Measurements from ENCODE around the gene DNM3.
"Not testable (repeated sequence)": the region's sequence is repeated elsewhere in the genome, so short reads cannot be mapped to it uniquely, and the experiment has no call there.

The DNM3 gene

GRCh38 chr1:171798765-171799164 lies 42.5 kb upstream of the DNM3 start:
- H3K4me3 ChIP-seq (ENCODE audit: low read length) = no peak overlapping the region
- TF ChIP-seq CTCF (conservative IDR thresholded peaks at IDR 0.05; ENCODE audit: low read depth, low read length) = no peak
- DNase-seq (ENCODE audit: low read depth) = no peak

DNA sequence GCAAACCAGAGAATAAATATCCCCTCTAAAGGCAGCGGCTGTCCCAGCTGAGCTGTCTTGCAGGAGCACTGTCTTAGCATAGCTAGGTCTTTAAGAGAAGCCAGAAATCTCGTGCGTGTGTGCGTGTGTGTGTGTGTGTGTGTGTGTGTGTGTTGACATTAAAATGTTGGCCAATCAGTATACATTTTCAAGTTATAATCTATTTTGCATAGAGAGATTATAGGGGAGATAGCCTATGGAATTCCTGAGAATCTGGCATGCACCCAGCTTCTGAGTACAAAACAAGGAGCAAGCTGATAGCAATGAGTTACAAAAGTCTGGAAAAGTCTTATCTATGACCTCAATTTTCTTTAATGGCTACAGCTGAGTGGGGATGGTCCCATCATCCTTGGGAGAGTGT lies 42.1 kb upstream of the DNM3 start:
- H3K4me3 ChIP-seq (ENCODE audit: low read length) = no peak overlapping the region
- DNase-seq (ENCODE audit: low read depth) = peak; percentile 26
- TF ChIP-seq CTCF (conservative IDR thresholded peaks at IDR 0.05; ENCODE audit: low read depth, low read length) = no peak

DNA sequence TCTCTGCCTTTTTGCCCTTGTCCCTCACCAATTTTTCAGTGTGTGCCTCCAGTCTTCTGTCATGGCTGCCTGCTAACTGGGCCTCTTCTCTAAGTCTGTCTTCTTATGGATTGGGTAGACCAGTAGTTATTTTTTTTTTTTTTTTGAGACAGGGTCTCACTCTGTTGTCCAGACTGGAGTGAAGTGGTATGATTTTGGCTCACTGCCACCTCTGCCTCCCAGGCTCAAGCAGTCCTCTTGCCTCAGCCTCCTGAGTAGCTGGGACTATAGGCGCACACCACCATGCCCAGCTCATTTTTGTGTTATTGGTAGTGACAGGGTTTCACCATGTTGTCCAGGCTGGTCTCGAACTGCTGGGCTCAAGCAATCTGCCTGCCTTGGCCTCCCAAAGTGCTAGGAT lies 41.6 kb upstream of the DNM3 start:
- DNase-seq (ENCODE audit: low read depth); H3K4me3 ChIP-seq (ENCODE audit: low read length): not testable (repeated sequence)

DNA sequence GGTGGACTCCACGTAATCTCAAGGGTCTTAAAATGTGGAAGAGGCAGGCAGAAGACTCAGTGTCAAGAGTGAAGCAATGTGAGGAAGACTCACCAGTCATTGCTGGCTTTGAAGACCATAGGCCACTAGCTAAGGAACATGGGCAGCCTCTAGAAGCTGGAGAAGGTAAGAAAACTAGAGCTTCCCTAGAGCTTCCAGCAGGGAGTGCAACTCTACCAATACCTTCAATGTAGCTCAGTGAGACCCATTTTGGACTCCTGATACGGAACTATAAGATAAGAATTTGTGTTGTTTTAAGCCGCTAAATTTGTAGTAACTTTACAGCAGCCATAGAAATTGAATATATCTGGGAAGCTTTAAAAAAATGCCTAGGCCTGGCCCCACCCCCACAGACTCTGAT lies 41.0 kb upstream of the DNM3 start:
- DNase-seq (ENCODE audit: low read depth) = no peak
- TF ChIP-seq CTCF (conservative IDR thresholded peaks at IDR 0.05; ENCODE audit: low read depth, low read length) = peak; percentile 5
- H3K4me3 ChIP-seq (ENCODE audit: low read length) = no peak overlapping the region

DNA sequence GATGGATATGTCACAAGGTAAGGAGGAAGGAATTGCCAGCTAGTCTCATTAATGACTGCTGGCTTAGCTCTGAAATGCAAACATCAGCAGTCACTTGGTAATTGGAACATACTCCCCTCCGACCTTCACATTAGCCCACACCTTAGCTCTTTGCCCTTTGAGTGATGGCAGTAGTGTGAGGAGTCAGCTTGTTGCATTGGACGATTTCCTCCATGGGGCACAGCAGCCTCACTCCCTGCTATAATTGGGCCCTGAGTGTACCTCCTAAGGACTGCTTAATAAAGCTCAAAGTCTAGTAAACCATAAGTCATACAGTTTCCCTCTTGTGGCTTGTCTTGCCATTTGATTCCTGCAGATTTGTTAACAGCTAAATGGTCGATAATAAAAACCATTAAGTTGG lies 40.4 kb upstream of the DNM3 start:
- no peak for DNase-seq (ENCODE audit: low read depth)
- no peak for TF ChIP-seq CTCF (conservative IDR thresholded peaks at IDR 0.05; ENCODE audit: low read depth, low read length)
- H3K4me3 ChIP-seq (ENCODE audit: low read length) = no peak overlapping the region

DNA sequence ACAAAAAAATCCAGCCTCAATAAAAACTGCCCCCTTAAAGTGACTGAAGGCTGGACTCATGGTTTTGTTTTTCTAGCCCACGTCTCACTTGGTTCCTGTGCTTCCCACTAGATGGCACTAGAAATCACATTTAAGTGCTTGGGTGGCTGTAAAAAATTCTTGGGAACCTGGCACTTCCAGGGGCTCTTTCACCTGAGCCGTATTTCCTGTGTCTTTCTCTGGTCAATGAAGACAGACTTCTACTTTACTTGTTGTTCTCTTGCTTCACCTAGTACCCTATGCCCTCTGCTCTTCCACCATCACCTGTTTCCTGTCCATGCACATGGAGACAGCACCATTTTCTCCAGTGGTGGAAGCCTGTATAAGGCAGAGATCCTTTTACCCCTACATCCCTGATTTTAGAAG lies 39.8 kb upstream of the DNM3 start:
- H3K4me3 ChIP-seq (ENCODE audit: low read length) = no peak overlapping the region
- TF ChIP-seq CTCF (conservative IDR thresholded peaks at IDR 0.05; ENCODE audit: low read depth, low read length) = peak; percentile 82
- DNase-seq (ENCODE audit: low read depth) = no peak

- no peak for DNase-seq (ENCODE audit: low read depth)
- no peak for TF ChIP-seq CTCF (conservative IDR thresholded peaks at IDR 0.05; ENCODE audit: low read depth, low read length)
- no peak overlapping the region for H3K4me3 ChIP-seq (ENCODE audit: low read length)
Measured at GRCh38 chr1:171802207-171802606, 39.1 kb upstream of the DNM3 start.

DNA sequence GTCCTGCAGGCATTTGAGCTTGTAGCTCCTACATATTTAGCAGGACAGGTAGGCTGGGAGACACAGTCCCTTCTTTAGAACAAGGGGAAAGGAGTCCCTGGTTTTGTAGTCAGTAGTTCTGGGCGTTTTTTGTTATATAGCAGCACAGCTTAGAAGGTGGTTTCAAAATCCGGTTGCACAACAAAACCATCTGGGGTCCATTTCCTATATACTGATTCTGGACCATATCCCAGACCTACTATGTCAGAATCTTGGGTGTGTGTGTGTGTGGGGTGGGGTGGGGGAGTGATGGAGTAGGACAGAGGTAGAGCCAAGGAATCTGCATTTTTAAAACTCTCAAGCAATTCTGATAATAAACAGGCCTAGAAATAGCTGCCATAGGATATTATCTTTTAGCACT lies 38.3 kb upstream of the DNM3 start:
- TF ChIP-seq CTCF (conservative IDR thresholded peaks at IDR 0.05; ENCODE audit: low read depth, low read length) = no peak
- H3K4me3 ChIP-seq (ENCODE audit: low read length) = no peak overlapping the region
- no peak for DNase-seq (ENCODE audit: low read depth)
